Prostate gland (tissue), 2 donors: ENCODE results near the gene ARAP3.

Experiments used
- POLR2A ChIP-seq: fragments of 450-650 bp; IDR thresholded peaks from one replicate; pipeline ENCODE4 v1.6.1; 2016; ENCODE audit warnings: antibody characterized with exemption, mild to moderate bottlenecking
- POLR2AphosphoS5 ChIP-seq: sonication (generic); formaldehyde crosslinking; IDR thresholded peaks from one replicate; pipeline ENCODE4 v1.6.1; 2017; ENCODE audit warnings: antibody characterized with exemption
- TF ChIP-seq, protein P1 (sequence below), 4 experiments: fragments of 200-600 bp in 2 of 4; fragments of 450-650 bp in 2 of 4; sonication (generic) in 2 of 4; IDR thresholded peaks; 1 replicate in 3 of 4; 2 replicates in 1 of 4; pipeline ENCODE4 v1.5.1; 2016 to 2019; ENCODE audit warnings: antibody characterized with exemption in 4 of 4, mild to moderate bottlenecking in 2 of 4, moderate library complexity in 2 of 4

DNA sequence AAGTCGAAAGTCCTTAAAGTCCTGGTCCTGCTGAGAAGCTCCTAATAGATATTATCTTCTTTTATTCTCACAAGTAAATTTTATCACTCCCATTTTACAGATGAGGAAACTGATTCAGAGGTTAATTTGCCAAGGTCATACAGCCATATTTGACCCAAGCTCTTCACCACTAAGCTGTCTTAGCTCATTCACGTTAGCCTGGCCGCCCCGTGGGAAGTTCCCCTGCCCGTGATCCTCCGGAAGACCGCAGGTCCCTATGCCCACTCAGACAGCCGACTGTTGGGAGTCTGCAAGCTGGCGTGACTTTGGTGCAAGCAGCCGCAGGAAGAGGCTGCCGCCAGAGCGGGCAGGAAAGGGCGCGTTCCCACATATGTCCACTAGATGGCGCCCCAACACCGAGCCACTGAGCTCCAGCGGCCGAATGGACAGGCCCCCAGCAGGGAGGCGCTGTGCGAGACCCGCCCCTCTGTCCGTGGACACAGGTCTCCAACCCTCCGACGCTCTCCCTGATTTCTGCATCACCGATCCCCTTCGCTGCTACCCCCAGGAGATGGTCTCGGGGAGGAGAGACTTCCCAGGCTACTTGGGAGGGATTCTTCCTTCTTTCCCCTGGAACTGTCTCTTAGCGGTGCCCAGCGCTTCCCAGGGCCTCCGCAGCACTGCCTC, 10.0 kb upstream of the ARAP3 start:
- TF ChIP-seq, protein P1, sequence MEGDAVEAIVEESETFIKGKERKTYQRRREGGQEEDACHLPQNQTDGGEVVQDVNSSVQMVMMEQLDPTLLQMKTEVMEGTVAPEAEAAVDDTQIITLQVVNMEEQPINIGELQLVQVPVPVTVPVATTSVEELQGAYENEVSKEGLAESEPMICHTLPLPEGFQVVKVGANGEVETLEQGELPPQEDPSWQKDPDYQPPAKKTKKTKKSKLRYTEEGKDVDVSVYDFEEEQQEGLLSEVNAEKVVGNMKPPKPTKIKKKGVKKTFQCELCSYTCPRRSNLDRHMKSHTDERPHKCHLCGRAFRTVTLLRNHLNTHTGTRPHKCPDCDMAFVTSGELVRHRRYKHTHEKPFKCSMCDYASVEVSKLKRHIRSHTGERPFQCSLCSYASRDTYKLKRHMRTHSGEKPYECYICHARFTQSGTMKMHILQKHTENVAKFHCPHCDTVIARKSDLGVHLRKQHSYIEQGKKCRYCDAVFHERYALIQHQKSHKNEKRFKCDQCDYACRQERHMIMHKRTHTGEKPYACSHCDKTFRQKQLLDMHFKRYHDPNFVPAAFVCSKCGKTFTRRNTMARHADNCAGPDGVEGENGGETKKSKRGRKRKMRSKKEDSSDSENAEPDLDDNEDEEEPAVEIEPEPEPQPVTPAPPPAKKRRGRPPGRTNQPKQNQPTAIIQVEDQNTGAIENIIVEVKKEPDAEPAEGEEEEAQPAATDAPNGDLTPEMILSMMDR (IDR thresholded peaks at IDR 0.05) = peak; percentile 96 to 99 (median 98)
- no peak for TF ChIP-seq POLR2A
- TF ChIP-seq POLR2AphosphoS5 = peak; percentile 67
